Left ventricle myocardium inferior (tissue), 1 donor: Measurements from ENCODE around the gene ORC4. TPM values are rescaled to one million over a fixed set of nuclear protein-coding genes. Genes with fewer than 3 reads are reported as not detected.
"Not testable (repeated sequence)": the region's sequence is repeated elsewhere in the genome, so short reads cannot be mapped to it uniquely, and the experiment has no call there.

ENCODE experiments used
- DNase-seq: peaks from one replicate; pipeline ENCODE4 v3.0.0-alpha.2; 2020
- H3K27ac ChIP-seq: fragments of 200-600 bp; replicated peaks from 2 replicates; pipeline ENCODE4 v1.8.0; 2021
- H3K27me3 ChIP-seq: fragments of 200-600 bp; 2 replicates; pipeline ENCODE4 v1.8.0; 2021; ENCODE audit warnings: low read depth
- H3K36me3 ChIP-seq: fragments of 200-600 bp; 2 replicates; pipeline ENCODE4 v1.8.0; 2021
- H3K4me1 ChIP-seq: fragments of 200-600 bp; 2 replicates; pipeline ENCODE4 v1.8.0; 2021
- H3K4me3 ChIP-seq: fragments of 200-600 bp; 2 replicates; pipeline ENCODE4 v1.8.0; 2021; ENCODE audit warnings: mild to moderate bottlenecking, moderate library complexity
- H3K9me3 ChIP-seq: fragments of 200-600 bp; replicated peaks from 2 replicates; pipeline ENCODE4 v1.8.0; 2021
- intact Hi-C: fragments of 100-400 bp; cut with micrococcal nuclease; formaldehyde crosslinking; loops from one replicate; pipeline ENCODE4 v1.11.0; 2022
- total RNA-seq: library from RNA; stranded (reverse); fragmentation: NEBNext Ultra II Directional; extraction: Animal tissue kit (Norgen Biotek cat#: 25700); gene quantifications from one replicate; pipeline ENCODE4 v1.2.1, GENCODE V29; 2021
- TF ChIP-seq, protein P1 (sequence below): fragments of 200-600 bp; IDR thresholded peaks from 2 replicates; pipeline ENCODE4 v1.8.0; 2021; ENCODE audit warnings: antibody characterized with exemption, mild to moderate bottlenecking, borderline replicate concordance
- donor health status: DM: no; HTN: yes; CAD: no; lungs with severe emphysema.

The ORC4 gene
- total RNA-seq, 1 donor from 2014 or later = 45.8 TPM

- H3K4me3 ChIP-seq = no peak overlapping the region
- intact Hi-C loops = no loop called here
- H3K27ac ChIP-seq = no peak overlapping the region
- no peaks in the 10 kb centered on the region for H3K4me1 ChIP-seq
- DNase-seq = no peak
- peaks cover 21% of the 10 kb centered on the region for H3K9me3 ChIP-seq
- TF ChIP-seq, protein P1, sequence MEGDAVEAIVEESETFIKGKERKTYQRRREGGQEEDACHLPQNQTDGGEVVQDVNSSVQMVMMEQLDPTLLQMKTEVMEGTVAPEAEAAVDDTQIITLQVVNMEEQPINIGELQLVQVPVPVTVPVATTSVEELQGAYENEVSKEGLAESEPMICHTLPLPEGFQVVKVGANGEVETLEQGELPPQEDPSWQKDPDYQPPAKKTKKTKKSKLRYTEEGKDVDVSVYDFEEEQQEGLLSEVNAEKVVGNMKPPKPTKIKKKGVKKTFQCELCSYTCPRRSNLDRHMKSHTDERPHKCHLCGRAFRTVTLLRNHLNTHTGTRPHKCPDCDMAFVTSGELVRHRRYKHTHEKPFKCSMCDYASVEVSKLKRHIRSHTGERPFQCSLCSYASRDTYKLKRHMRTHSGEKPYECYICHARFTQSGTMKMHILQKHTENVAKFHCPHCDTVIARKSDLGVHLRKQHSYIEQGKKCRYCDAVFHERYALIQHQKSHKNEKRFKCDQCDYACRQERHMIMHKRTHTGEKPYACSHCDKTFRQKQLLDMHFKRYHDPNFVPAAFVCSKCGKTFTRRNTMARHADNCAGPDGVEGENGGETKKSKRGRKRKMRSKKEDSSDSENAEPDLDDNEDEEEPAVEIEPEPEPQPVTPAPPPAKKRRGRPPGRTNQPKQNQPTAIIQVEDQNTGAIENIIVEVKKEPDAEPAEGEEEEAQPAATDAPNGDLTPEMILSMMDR = no peak
- no peaks in the 10 kb centered on the region for H3K27me3 ChIP-seq
- no peaks in the 10 kb centered on the region for H3K36me3 ChIP-seq
These were observed 14.1 kb downstream of the ORC4 start for GRCh38 chr2:148006249-148007007.

DNA sequence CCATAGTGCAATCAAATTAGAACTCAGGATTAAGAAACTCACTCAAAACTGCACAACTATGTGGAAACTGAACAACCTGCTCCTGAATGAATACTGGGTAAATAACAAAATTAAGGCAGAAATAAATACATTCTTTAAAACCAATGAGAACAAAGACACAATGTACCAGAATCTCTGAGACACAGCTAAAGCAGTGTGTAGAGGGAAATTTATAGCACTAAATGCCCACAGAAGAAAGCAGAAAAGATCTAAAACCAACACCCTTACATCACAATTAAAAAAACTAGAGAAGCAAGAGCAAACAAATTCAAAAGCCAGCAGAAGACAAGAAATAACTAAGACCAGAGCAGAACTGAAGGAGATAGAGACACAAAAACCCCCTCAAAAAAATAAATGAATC is 18.1 kb downstream of the ORC4 start:
- Histone ChIP-seq H3K4me1 (peaks cover 21% of the 10 kb centered on the region), H3K9me3 (peaks cover 15% of the 10 kb centered on the region)
- H3K27me3 ChIP-seq, DNase-seq, intact Hi-C loops, H3K27ac ChIP-seq, H3K36me3 ChIP-seq, H3K4me3 ChIP-seq: not testable (repeated sequence)

GRCh38 chr2:148000095-148000494 is 20.4 kb downstream of the ORC4 start:
- TF ChIP-seq, protein P1 = no peak
- Histone ChIP-seq H3K4me1 (peaks cover 21% of the 10 kb centered on the region), H3K9me3 (peaks cover 21% of the 10 kb centered on the region), H3K4me3 (no peak overlapping the region), H3K27me3 (no peaks in the 10 kb centered on the region), H3K27ac (no peak overlapping the region), H3K36me3 (peaks cover 5% of the 10 kb centered on the region)
- intact Hi-C loops = no loop called here
- DNase-seq = no peak

DNA sequence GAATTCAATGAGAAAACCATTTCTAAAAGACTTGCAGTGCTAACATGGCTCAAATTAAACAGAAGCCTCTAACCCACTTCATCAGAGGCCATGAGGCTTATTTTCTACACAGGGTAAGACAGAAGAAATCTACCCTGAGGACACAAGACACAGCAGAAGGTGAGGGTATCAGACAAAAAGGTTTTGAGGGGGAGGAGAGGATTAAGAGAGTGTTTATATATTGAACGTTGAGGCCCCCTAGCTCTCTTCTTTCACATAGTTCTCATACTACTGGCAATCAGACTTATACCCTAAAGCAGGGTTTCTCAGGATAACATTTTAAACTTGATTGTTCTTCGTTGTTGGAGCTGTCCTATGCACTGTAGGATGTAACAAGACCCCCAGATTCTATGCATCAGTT is 21.4 kb downstream of the ORC4 start:
- Histone ChIP-seq H3K27me3 (no peaks in the 10 kb centered on the region), H3K4me1 (peaks cover 21% of the 10 kb centered on the region), H3K36me3 (peaks cover 5% of the 10 kb centered on the region), H3K9me3 (peaks cover 21% of the 10 kb centered on the region), H3K4me3 (no peak overlapping the region), H3K27ac (no peak overlapping the region)
- intact Hi-C loops = no loop called here
- no peak for DNase-seq
- TF ChIP-seq, protein P1 = no peak

GRCh38 chr2:147998203-147998602 is 22.3 kb downstream of the ORC4 start:
- H3K36me3 ChIP-seq = peaks cover 5% of the 10 kb centered on the region
- H3K4me3 ChIP-seq = no peak overlapping the region
- H3K4me1 ChIP-seq = peaks cover 22% of the 10 kb centered on the region
- intact Hi-C loops = no loop called here
- no peaks in the 10 kb centered on the region for H3K27me3 ChIP-seq
- H3K9me3 ChIP-seq = peaks cover 21% of the 10 kb centered on the region
- H3K27ac ChIP-seq = no peak overlapping the region
- DNase-seq = no peak
- TF ChIP-seq, protein P1 = no peak

GRCh38 chr2:147996828-147997227 is 23.7 kb downstream of the ORC4 start:
- Histone ChIP-seq H3K27me3 (no peaks in the 10 kb centered on the region), H3K27ac (no peak overlapping the region), H3K9me3 (peaks cover 11% of the 10 kb centered on the region), H3K4me3 (no peak overlapping the region), H3K4me1 (peaks cover 32% of the 10 kb centered on the region), H3K36me3 (peaks cover 5% of the 10 kb centered on the region)
- TF ChIP-seq, protein P1 = no peak
- DNase-seq = no peak
- intact Hi-C loops = no loop called here

GRCh38 chr2:147994965-147995364 is 25.6 kb downstream of the ORC4 start:
- H3K27me3 ChIP-seq, H3K4me3 ChIP-seq, H3K27ac ChIP-seq, DNase-seq, H3K36me3 ChIP-seq, H3K9me3 ChIP-seq, intact Hi-C loops: not testable (repeated sequence)
- peaks cover 22% of the 10 kb centered on the region for H3K4me1 ChIP-seq
